Measurements from ENCODE around the gene TMEM61.
"Not testable (repeated sequence)": the region's sequence is repeated elsewhere in the genome, so short reads cannot be mapped to it uniquely, and the experiment has no call there.

Gene TMEM61

GRCh38 chr1:54955359-54955758 lies 25.1 kb upstream of the TMEM61 start:
- TF ChIP-seq, protein P1, sequence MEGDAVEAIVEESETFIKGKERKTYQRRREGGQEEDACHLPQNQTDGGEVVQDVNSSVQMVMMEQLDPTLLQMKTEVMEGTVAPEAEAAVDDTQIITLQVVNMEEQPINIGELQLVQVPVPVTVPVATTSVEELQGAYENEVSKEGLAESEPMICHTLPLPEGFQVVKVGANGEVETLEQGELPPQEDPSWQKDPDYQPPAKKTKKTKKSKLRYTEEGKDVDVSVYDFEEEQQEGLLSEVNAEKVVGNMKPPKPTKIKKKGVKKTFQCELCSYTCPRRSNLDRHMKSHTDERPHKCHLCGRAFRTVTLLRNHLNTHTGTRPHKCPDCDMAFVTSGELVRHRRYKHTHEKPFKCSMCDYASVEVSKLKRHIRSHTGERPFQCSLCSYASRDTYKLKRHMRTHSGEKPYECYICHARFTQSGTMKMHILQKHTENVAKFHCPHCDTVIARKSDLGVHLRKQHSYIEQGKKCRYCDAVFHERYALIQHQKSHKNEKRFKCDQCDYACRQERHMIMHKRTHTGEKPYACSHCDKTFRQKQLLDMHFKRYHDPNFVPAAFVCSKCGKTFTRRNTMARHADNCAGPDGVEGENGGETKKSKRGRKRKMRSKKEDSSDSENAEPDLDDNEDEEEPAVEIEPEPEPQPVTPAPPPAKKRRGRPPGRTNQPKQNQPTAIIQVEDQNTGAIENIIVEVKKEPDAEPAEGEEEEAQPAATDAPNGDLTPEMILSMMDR (IDR thresholded peaks at IDR 0.05): no peak
- H3K36me3 Mint-ChIP-seq (ENCODE audit: low read depth): peaks cover 4% of the 10 kb centered on the region
- peaks cover 47% of the 10 kb centered on the region for H3K9me3 Mint-ChIP-seq
- H3K27me3 Mint-ChIP-seq (ENCODE audit: low read depth, poor library complexity): peaks cover 1% of the 10 kb centered on the region
- H3K4me3 Mint-ChIP-seq: no peak overlapping the region
- DNase-seq: no peak
- H3K27ac Mint-ChIP-seq: no peak overlapping the region
- H3K4me1 Mint-ChIP-seq: peaks cover 6% of the 10 kb centered on the region

- H3K36me3 Mint-ChIP-seq (ENCODE audit: low read depth): peaks cover 4% of the 10 kb centered on the region
- H3K4me3 Mint-ChIP-seq: no peak overlapping the region
- H3K9me3 Mint-ChIP-seq: peaks cover 47% of the 10 kb centered on the region
Observed at GRCh38 chr1:54956726-54957125, 23.7 kb upstream of the TMEM61 start.

DNA sequence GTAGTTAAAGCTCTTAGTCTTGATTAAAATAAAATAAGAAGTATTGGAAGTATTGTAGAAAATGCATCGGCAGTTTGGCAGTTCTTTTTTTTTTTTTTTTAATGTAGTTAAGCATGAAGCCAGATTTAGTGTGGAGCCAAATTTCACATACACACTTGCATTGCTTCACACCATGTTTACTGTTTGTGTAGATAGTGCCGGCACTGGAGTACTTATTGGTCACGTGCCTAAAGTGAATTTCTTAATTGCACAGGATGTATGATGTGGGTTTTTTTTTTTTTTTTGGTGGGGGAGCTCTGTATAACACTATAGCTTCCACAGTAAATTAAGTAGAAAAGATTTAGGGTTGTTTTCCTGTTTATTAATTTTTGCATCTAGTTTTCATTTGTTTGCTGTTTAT lies 21.2 kb upstream of the TMEM61 start:
- no peaks in the 10 kb centered on the region for H3K4me1 Mint-ChIP-seq
- no peak overlapping the region for H3K27ac Mint-ChIP-seq
- no peaks in the 10 kb centered on the region for H3K27me3 Mint-ChIP-seq (ENCODE audit: low read depth, poor library complexity)
- no peak overlapping the region for H3K4me3 Mint-ChIP-seq
- TF ChIP-seq, protein P1 (IDR thresholded peaks at IDR 0.05): no peak
- no peak for DNase-seq
- H3K9me3 Mint-ChIP-seq: peaks cover 45% of the 10 kb centered on the region
- H3K36me3 Mint-ChIP-seq (ENCODE audit: low read depth): peaks cover 4% of the 10 kb centered on the region

More at GRCh38 chr1:54956726-54957125, 23.7 kb upstream of the TMEM61 start:
- TF ChIP-seq, protein P1 (IDR thresholded peaks at IDR 0.05): no peak
- H3K27me3 Mint-ChIP-seq (ENCODE audit: low read depth, poor library complexity): no peaks in the 10 kb centered on the region
- no peak for DNase-seq
- no peaks in the 10 kb centered on the region for H3K4me1 Mint-ChIP-seq
- H3K27ac Mint-ChIP-seq: no peak overlapping the region

- H3K9me3 Mint-ChIP-seq: peaks cover 24% of the 10 kb centered on the region
- peaks cover 4% of the 10 kb centered on the region for H3K36me3 Mint-ChIP-seq (ENCODE audit: low read depth)
- no peaks in the 10 kb centered on the region for H3K4me1 Mint-ChIP-seq
- no peak for DNase-seq
- TF ChIP-seq, protein P1 (IDR thresholded peaks at IDR 0.05): no peak
- peaks cover 3% of the 10 kb centered on the region for H3K27me3 Mint-ChIP-seq (ENCODE audit: low read depth, poor library complexity)
- no peak overlapping the region for H3K27ac Mint-ChIP-seq
- no peak overlapping the region for H3K4me3 Mint-ChIP-seq
Observed at GRCh38 chr1:54962612-54963395, 17.6 kb upstream of the TMEM61 start.

DNA sequence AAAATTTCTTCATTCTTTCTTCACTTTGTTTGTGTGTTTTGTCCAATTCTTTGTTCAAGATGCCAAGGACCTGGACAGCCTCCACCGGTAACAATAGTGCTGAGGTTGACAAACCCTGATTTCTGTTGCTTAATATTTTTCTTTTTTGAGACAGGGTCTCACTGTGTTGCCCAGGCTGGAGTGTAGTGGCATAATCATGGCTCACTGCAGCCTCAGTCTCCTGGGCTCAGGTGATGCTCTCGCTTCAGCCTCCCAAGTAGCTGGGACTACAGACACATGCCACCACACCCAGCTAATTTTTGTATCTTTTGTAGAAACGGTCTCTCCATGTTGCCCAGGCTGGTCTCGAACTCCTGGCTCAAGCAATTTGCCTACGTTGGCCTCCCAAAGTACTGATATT lies 16.6 kb upstream of the TMEM61 start:
- not testable (repeated sequence) for DNase-seq; H3K4me3 Mint-ChIP-seq; H3K36me3 Mint-ChIP-seq (ENCODE audit: low read depth); H3K27ac Mint-ChIP-seq; H3K27me3 Mint-ChIP-seq (ENCODE audit: low read depth, poor library complexity); H3K4me1 Mint-ChIP-seq
- H3K9me3 Mint-ChIP-seq: peaks cover 14% of the 10 kb centered on the region

DNA sequence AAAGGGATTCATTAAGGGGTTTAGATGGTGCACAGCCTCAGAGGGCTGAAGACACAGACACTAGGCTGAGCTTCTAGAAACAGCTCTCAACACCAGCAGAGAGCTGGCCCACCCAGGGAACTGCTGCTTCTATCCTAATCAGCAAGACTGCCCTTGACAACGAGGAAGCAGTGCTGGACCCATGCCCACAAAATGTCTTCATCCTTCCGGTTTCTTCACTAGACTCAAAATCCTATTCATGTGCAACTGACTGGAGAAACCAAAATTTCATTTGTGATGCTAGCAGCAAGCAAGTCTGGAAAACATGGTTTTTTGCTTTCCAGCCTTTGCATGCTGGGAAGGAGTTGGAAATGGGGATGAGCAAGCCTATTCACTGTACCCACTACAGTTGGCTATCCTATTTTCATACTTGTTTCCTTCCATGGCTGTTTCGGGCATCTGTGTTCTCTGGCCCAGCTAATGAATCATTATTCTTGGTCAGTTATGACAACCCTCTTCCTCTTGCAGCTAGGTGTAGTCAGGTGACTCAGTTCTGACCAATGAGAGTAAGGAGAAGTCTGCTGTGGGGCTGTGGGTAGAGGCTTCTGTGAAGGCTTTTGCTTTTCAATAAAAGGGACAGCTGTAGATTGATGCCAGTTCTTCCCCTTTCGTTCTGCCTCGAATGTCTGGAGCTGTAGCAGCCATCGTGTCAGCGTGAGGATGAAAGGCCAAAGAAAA lies 14.6 kb upstream of the TMEM61 start:
- Mint-ChIP-seq H3K4me3 (no peak overlapping the region), H3K27ac (no peak overlapping the region), H3K36me3 (ENCODE audit: low read depth) (no peaks in the 10 kb centered on the region), H3K4me1 (no peaks in the 10 kb centered on the region), H3K27me3 (ENCODE audit: low read depth, poor library complexity) (peaks cover 7% of the 10 kb centered on the region), H3K9me3 (no peaks in the 10 kb centered on the region)
- TF ChIP-seq, protein P1 (IDR thresholded peaks at IDR 0.05): no peak
- no peak for DNase-seq

Measured in nephron progenitor cell (in vitro differentiated cells).